Panc1 (cell line): ENCODE measurements around the gene C1GALT1C1. TPM values are rescaled to one million over a fixed set of nuclear protein-coding genes. Genes with fewer than 3 reads are reported as not detected.

Source experiments
- ATAC-seq: fragments of 200-7000 bp; cut with Tn5 transposase; 2 replicates; pipeline ENCODE4 v1.9.1; 2020; ENCODE audit warnings: mild to moderate bottlenecking, moderate library complexity
- BruUV-seq: library from RNA; stranded (reverse); fragments of 400-500 nt; replicated peaks from 2 replicates; lab custom pipeline; 2021; lab: Mats Ljungman, UMichigan
- CTCF ChIA-PET: fragments of 300-600 bp; sonication (Branson Sonifier 250); formaldehyde crosslinking; loops from one replicate; lab custom pipeline; 2022; ENCODE audit warnings: antibody characterized with exemption; lab: Charles Lee
- POLR2A ChIA-PET: fragments of 300-600 bp; sonication (Branson Sonifier 250); formaldehyde crosslinking; loops from one replicate; lab custom pipeline; 2022; ENCODE audit warnings: antibody characterized with exemption; lab: Charles Lee
- DNase-seq: peaks from one replicate; pipeline ENCODE4 v3.0.0-alpha.2; 2010; ENCODE audit warnings: low read depth, low spot score
- H3K27ac ChIP-seq: 2 replicates; pipeline ENCODE4 v1.5.1; 2011; ENCODE audit warnings: mild to moderate bottlenecking, low read length, inconsistent platforms
- H3K27me3 ChIP-seq: fragments of 200-500 bp; sonication (Bioruptor generic); 2 replicates; pipeline ENCODE4 v1.6.0; 2014; ENCODE audit warnings: low read length, inconsistent platforms; ENCODE audit not compliant: control insufficient read depth, insufficient read depth
- H3K36me3 ChIP-seq: fragments of 200-500 bp; sonication (Bioruptor generic); 2 replicates; pipeline ENCODE4 v1.5.1; 2014; ENCODE audit warnings: inconsistent platforms, mild to moderate bottlenecking, low read length, moderate library complexity; ENCODE audit not compliant: control insufficient read depth, insufficient read depth
- H3K4me1 ChIP-seq: 2 replicates; pipeline ENCODE4 v1.5.1; 2011; ENCODE audit warnings: inconsistent platforms, mild to moderate bottlenecking, low read length, moderate library complexity; ENCODE audit not compliant: control insufficient read depth, insufficient read depth
- H3K4me3 ChIP-seq, 2 experiments: 2 replicates each; pipeline ENCODE4 v1.5.1; 2011 to 2012; ENCODE audit warnings: low read depth in 2 of 2, low read length in 2 of 2, mild to moderate bottlenecking in 2 of 2, inconsistent platforms in 1 of 2, moderate library complexity in 1 of 2
- H3K9me3 ChIP-seq: fragments of 200-500 bp; sonication (Bioruptor generic); 2 replicates; pipeline ENCODE4 v1.5.1; 2014; ENCODE audit warnings: low read depth, mild to moderate bottlenecking, inconsistent platforms, low read length, moderate library complexity; ENCODE audit not compliant: control insufficient read depth, insufficient read depth
- CTCF ChIP-seq: fragments of 450-650 bp; IDR thresholded peaks from 2 replicates; pipeline ENCODE4 v1.5.1; 2017; ENCODE audit warnings: mild to moderate bottlenecking
- POLR2AphosphoS5 ChIP-seq: IDR thresholded peaks from 2 replicates; pipeline ENCODE4 v1.6.1; 2012; ENCODE audit warnings: mild to moderate bottlenecking, low read depth, low read length, moderate library complexity
- REST ChIP-seq, 2 experiments: IDR thresholded peaks; 2 replicates each; pipeline ENCODE4 v1.6.1; 2011 to 2012; ENCODE audit warnings: low read depth in 2 of 2, control low read depth in 1 of 2, low read length in 1 of 2, mild to moderate bottlenecking in 1 of 2, moderate library complexity in 1 of 2; ENCODE audit not compliant: insufficient read depth in 1 of 2
- SIN3A ChIP-seq: IDR thresholded peaks from 2 replicates; pipeline ENCODE4 v1.6.1; 2012; ENCODE audit warnings: low read depth, mild to moderate bottlenecking, low read length, moderate library complexity, borderline replicate concordance; ENCODE audit not compliant: insufficient read depth
- TCF7L2 ChIP-seq: IDR thresholded peaks from 2 replicates; pipeline ENCODE4 v1.6.1; 2011; ENCODE audit warnings: mild to moderate bottlenecking, low read depth, low read length, inconsistent platforms
- in situ Hi-C: cut with HindIII; loops from 2 replicates; pipeline ENCODE4 v1.10.0; 2016; ENCODE audit warnings: low sequenced_read_pairs, low pct_unique_long_range_greater_than_20kb
- intact Hi-C: fragments of 100-400 bp; cut with micrococcal nuclease; formaldehyde crosslinking; loops from one replicate; pipeline ENCODE4 v1.10.0; 2022; ENCODE audit not compliant: unreplicated experiment
- total RNA-seq: library from RNA; stranded (reverse); gene quantifications from one replicate; pipeline ENCODE4 v1.2.1, GENCODE V29; 2021; ENCODE audit not compliant: unreplicated experiment

Gene C1GALT1C1
- total RNA-seq, 1 experiment from 2014 or later = 32.4 TPM

GRCh38 chrX:120671963-120672362 lies 42.1 kb upstream of the C1GALT1C1 start:
- ChIA-PET POLR2A (interaction anchor here (0.6 kb wide), 1 partner anchor 14 kb away, joined by 3 read pairs; no protein-coding TSS in a partner anchor), CTCF (no interaction called here)
- intact Hi-C loops = no loop called here
- Histone ChIP-seq H3K36me3 (no peaks in the 10 kb centered on the region), H3K9me3 (no peaks in the 10 kb centered on the region), H3K27me3 (no peaks in the 10 kb centered on the region), H3K27ac (no peak overlapping the region), H3K4me1 (no peaks in the 10 kb centered on the region), H3K4me3 (no peak overlapping the region)
- BruUV-seq = no TSS peak
- in situ Hi-C loops = no loop called here
- no peak for ATAC-seq
- TF ChIP-seq CTCF (no peak), SIN3A (no peak), POLR2AphosphoS5 (no peak), REST (IDR thresholded peaks at IDR 0.05; ENCODE audit: insufficient read depth in 1 of 2, low read depth in 2 of 2, low read length in 1 of 2) (no peak), TCF7L2 (no peak)
- no peak for DNase-seq

GRCh38 chrX:120668357-120668756 lies 38.5 kb upstream of the C1GALT1C1 start:
- ATAC-seq = no peak
- CTCF ChIA-PET = no interaction called here

More at GRCh38 chrX:120668357-120668756, 38.5 kb upstream of the C1GALT1C1 start:
- Histone ChIP-seq H3K36me3 (no peaks in the 10 kb centered on the region), H3K27ac (no peak overlapping the region), H3K9me3 (no peaks in the 10 kb centered on the region), H3K27me3 (no peaks in the 10 kb centered on the region), H3K4me3 (no peak overlapping the region), H3K4me1 (no peaks in the 10 kb centered on the region)
- no TSS peak for BruUV-seq
- in situ Hi-C loops (no loop called here), intact Hi-C loops (no loop called here)
- POLR2A ChIA-PET = no interaction called here
- DNase-seq = no peak
- TF ChIP-seq TCF7L2 = no peak
- no peak for TF ChIP-seq POLR2AphosphoS5
- no peak for TF ChIP-seq REST (IDR thresholded peaks at IDR 0.05; ENCODE audit: insufficient read depth in 1 of 2, low read depth in 2 of 2, low read length in 1 of 2)
- TF ChIP-seq CTCF = no peak
- no peak for TF ChIP-seq SIN3A
